LNCAP (cell line): ENCODE data around the gene INTS1.

Experiments used
- TF ChIP-seq, protein P1 (sequence below): fragments of 450-650 bp; IDR thresholded peaks from 2 replicates; pipeline ENCODE4 v1.5.1; 2017; ENCODE audit warnings: mild to moderate bottlenecking

INTS1 gene

DNA sequence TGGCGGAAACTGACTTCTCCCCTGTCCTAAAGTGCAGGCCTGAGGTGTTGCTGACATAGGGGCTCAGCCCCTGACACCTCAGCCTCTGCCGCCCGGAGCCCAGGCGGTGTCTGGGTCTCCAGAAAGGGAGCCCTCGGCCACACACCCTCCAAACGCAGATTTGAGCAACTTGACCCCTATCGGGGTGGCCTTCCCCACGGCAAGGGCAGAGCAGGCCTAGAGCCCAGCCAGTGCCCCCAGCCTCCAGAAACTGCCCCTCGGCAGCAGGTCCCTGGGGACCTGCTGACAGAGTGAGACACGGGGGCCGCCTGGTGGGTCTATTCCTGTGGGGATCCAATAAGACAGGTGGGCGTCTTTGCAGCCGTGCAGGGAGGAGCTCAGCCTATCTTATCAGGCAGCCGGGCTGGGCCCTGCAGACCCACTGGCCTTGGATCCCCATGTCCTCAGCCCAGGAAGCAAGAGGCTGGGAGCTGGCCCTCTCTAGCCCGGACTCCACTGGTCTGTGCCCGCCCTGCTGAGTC is 40.8 kb upstream of the INTS1 start:
- TF ChIP-seq, protein P1, sequence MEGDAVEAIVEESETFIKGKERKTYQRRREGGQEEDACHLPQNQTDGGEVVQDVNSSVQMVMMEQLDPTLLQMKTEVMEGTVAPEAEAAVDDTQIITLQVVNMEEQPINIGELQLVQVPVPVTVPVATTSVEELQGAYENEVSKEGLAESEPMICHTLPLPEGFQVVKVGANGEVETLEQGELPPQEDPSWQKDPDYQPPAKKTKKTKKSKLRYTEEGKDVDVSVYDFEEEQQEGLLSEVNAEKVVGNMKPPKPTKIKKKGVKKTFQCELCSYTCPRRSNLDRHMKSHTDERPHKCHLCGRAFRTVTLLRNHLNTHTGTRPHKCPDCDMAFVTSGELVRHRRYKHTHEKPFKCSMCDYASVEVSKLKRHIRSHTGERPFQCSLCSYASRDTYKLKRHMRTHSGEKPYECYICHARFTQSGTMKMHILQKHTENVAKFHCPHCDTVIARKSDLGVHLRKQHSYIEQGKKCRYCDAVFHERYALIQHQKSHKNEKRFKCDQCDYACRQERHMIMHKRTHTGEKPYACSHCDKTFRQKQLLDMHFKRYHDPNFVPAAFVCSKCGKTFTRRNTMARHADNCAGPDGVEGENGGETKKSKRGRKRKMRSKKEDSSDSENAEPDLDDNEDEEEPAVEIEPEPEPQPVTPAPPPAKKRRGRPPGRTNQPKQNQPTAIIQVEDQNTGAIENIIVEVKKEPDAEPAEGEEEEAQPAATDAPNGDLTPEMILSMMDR, result no peak

DNA sequence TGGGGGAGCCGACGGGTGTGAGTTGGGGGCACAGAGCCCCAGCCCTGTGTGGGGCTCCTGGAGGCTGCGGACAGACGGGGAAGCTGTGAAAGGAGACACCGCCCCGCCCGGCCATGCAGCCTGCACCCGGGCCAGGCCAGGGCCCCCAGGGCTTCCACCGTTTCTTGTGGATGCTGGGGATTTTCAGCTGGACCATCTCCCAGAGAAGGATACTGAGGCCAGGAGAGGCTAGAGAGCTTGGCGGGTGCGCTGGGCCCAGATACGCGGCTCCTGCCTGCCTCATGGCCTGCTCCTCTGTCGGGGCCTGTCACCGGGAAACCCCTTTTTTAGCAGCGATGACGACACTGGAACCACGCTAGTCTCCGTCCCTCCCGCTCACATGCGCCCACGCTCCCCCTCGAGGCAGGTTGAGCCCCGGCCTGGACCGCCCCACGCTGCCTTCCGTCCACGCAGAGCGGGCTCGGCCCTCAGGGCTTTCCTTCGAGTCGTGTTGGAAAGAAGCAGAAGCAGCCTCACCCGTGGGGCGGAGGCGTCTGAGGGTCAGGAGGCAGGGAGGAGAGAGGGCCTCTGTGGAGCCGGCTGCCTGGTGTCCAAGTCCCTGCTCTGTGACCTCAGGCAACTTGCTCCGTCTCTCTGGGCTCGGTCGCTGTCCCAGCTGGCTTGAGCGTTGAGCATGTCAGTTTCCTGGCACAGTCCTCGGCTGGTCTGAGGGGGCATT is 40.1 kb upstream of the INTS1 start:
- TF ChIP-seq, protein P1, result no peak

DNA sequence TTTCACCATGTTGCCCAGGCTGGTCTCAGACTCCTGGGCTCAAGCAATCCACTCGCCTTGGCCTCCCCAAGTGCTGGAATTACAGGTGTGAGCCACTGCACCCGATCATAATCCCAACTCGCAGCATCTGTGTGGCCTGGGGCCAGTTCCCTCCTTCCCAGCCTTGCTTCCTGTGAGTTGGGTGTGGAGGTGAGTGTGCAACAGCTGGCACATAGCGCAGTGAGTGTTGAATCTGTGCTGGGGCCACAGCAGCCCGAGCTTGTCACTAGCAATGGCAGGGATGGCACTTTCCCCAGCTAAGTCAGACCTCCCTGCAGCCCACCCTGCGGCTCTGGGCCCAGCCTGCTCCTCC is 39.6 kb upstream of the INTS1 start:
- TF ChIP-seq, protein P1, result no peak

DNA sequence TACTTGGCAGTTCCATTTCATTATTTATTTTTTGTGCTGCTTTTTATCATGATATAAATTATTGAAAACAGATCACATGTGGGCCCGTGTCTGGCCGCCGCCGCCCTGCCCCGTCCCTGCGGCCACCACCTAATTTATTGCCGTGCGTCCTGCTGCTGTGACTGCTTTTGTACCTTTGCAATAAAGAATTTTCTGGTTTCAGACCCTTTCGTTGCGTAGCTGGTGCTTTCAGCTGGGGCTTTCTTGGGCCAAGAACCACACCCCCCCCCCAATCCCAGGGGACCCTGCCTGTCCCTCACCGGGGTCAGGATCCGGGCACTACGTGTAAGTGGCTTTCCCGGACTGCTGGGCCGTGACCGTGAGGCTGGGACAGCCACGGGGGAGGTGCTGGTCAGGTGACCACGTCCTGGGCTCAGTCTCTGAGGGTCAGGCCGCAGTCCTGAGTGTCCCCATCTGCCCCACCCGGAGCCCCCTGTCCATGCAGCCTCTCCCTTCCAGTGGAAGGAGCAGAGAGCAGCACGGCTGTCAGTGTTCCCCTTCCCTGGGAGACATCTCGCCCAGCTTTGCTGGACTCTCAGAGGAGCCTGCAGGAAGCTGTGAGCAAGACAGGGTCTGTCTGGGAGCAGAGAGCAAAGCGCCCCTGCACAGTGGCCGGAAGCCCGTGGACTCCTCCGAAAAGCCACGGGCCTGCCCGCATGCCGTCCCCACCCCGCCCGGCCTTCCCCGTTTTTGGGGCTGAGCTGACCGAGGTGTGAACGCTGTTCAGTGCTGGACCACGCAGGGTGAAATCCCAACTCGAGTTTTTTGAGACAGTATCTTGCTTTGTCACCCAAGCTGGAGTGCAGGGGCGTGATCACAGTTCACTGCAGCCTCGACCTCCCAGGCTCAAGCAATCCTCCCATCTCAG is 38.9 kb upstream of the INTS1 start:
- TF ChIP-seq, protein P1, result no peak

DNA sequence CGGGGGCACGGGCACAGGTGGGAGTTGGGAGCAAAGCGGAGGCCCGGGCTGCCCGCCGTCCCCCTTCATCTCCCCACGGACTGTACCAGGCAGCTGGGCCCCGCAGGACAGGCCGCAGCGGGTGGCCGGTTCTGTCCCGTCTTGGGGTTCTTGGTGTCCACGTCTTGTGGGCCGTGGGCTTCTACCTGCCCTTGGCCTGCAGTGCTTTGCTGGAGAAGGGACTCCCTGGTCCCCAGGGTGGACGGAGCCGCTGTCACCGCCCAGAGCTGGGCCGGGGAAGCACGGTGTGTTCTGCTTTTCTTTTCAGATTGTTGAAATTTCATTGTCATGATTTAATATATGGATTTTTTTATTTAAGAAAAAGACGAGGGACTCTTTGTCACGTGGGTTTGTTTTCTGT is 38.1 kb upstream of the INTS1 start:
- TF ChIP-seq, protein P1, result no peak

DNA sequence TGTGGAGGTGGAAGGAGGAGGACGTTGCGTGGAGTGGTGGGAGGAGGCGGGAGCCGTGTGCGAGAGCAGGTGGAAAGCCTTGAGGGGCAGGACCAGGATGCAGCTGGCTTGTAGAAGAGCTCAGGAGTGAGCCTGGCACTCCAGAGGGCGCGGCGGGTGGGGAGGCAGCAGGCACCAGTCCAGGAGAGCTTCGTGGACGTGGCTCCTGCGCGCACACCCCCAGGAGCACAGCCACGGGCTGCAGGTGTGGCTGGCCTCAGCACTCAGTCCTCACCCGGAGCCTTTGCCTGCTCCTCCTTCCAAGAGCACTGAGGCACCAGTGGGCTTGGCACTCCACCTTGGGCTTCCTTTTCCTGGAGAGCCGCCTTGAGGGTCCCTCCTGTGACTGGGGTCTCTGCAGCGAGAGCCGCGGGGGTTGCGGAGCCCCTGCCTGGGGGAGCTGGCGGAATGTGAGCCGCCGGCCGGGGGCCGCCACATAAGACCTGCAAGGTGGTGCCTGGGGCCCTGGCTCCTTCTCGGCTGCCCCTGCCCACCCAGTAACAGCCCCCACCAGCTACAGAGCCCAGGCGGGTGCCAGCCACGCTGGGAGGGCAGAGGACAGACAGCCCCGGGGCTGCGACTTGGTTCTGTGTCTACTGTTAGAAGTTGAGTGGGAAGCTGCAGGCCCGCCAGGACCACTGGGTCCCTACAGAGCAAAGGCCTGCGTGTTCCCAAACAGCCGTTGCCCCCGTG is 37.4 kb upstream of the INTS1 start:
- TF ChIP-seq, protein P1, result no peak

DNA sequence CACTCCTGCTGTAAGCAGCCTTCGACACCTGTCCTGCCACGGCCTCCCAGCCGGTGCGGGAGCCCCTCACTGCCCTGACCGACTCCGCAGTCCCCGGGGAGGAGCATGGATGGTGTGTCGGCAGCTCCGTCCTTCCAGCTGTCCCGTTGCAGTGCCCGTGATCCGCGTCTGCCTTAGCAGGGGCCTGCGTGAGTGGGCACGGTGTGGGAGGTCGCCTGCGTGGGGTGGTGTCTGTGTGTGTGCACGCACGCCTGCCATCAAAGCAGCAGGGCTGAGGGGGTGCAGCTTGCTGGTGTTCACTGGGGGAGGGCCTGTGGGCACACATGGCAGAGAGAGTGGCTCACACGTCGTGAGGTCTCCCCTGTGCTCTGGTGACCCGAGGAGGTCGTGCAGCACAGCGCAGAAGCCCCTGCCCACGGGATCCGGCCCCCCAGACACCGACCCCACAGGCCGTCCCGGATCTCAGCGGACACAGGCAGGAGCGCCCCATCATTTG is 36.6 kb upstream of the INTS1 start:
- TF ChIP-seq, protein P1, result no peak
